K562 (cell line): ENCODE measurements around the gene C2orf72.

ENCODE experiments used
- NRF1 ChIP-seq, 2 experiments: fragments of 450-650 bp; IDR thresholded peaks in 1 of 2; conservative IDR thresholded peaks in 1 of 2; 2 replicates each; pipeline ENCODE4 v1.6.1; 2014; ENCODE audit warnings: mild to moderate bottlenecking in 2 of 2
- RAD51 ChIP-seq: fragments of 450-650 bp; IDR thresholded peaks from 2 replicates; pipeline ENCODE4 v1.7.1; 2016; ENCODE audit warnings: low read depth, mild to moderate bottlenecking, borderline replicate concordance
- SRF ChIP-seq, 2 experiments: fragments of 250-450, 450-650 bp in 1 of 2; sonication (Bioruptor Pico) in 1 of 2; sonication (generic) in 1 of 2; formaldehyde crosslinking; IDR thresholded peaks; 2 replicates each; pipeline versions ENCODE4 v1.5.0 to v1.5.1; 2020 to 2022; ENCODE audit warnings: mild to moderate bottlenecking in 1 of 2, missing genetic modification reagents in 1 of 2
- ZNF274 ChIP-seq: IDR thresholded peaks from 2 replicates; pipeline ENCODE4 v1.6.1; 2011; ENCODE audit warnings: low read depth, mild to moderate bottlenecking, low read length, moderate library complexity, borderline replicate concordance
- TF ChIP-seq, protein P1 (sequence below), 3 experiments: IDR thresholded peaks in 2 of 3; conservative IDR thresholded peaks in 1 of 3; 2 replicates each; pipeline ENCODE4 v1.5.1; 2011 to 2012; ENCODE audit warnings: low read length in 3 of 3, mild to moderate bottlenecking in 3 of 3, control low read depth in 2 of 3, improper control_type of control experiment in 1 of 3, inconsistent platforms in 1 of 3, low read depth in 1 of 3, mixed read lengths in 1 of 3, moderate library complexity in 1 of 3; ENCODE audit not compliant: insufficient read depth in 2 of 3

DNA sequence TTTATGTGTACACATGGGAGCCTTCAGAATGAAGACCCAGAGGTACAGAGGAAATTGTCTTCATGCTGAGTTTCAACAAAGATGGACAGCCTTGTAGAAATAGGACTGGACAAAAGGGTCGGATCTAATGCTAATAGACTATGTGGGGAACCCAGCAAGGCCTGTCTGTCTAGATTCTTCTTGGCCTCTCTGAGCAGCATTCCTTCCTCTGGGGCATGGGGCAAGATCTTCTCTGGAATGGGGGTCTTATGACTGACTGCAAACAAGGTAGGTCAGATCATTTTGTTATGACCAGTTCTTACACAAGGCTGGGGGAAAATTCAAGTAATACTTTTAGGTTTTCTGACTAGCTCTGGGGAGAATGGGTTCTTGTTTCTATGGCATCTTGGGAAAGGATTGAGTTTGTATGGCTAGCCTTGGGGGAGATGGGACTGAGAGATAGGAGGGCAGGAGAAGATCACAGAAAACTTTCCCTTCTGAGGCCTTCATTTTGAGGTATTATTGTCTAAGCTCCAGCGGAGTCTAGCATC, 27.1 kb upstream of the C2orf72 start:
- TF ChIP-seq RAD51 (no peak), SRF (CRISPR knock-in tag; IDR thresholded peaks at IDR 0.05) (no peak), NRF1 (conservative IDR thresholded peaks at IDR 0.05 in 1 of 2, IDR thresholded peaks at IDR 0.05 in 1 of 2) (no peak), ZNF274 (no peak)
- TF ChIP-seq, protein P1, sequence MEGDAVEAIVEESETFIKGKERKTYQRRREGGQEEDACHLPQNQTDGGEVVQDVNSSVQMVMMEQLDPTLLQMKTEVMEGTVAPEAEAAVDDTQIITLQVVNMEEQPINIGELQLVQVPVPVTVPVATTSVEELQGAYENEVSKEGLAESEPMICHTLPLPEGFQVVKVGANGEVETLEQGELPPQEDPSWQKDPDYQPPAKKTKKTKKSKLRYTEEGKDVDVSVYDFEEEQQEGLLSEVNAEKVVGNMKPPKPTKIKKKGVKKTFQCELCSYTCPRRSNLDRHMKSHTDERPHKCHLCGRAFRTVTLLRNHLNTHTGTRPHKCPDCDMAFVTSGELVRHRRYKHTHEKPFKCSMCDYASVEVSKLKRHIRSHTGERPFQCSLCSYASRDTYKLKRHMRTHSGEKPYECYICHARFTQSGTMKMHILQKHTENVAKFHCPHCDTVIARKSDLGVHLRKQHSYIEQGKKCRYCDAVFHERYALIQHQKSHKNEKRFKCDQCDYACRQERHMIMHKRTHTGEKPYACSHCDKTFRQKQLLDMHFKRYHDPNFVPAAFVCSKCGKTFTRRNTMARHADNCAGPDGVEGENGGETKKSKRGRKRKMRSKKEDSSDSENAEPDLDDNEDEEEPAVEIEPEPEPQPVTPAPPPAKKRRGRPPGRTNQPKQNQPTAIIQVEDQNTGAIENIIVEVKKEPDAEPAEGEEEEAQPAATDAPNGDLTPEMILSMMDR (IDR thresholded peaks at IDR 0.05 in 2 of 3, conservative IDR thresholded peaks at IDR 0.05 in 1 of 3; ENCODE audit: insufficient read depth in 2 of 3, low read depth in 1 of 3, low read length in 3 of 3): no peak
